SK-N-SH treated with all-trans-retinoic acid at 6 μM for 48 hours (cell line): Measurements from ENCODE around the gene FHIT.

Source experiments
- ARNTL ChIP-seq: fragments of 450-650 bp; formaldehyde crosslinking; IDR thresholded peaks from 2 replicates; pipeline ENCODE4 v1.5.0; 2020; ENCODE audit warnings: low read depth, mild to moderate bottlenecking, moderate library complexity, borderline replicate concordance
- GLIS3 ChIP-seq: fragments of 250-450 bp; sonication (Bioruptor Pico); IDR thresholded peaks from 2 replicates; pipeline ENCODE4 v1.5.0; 2020; ENCODE audit warnings: mild to moderate bottlenecking, moderate library complexity
- ISL1 ChIP-seq: fragments of 250-450 bp; sonication (Bioruptor Pico); IDR thresholded peaks from 2 replicates; pipeline ENCODE4 v2.1.2; 2022; ENCODE audit warnings: mild to moderate bottlenecking, moderate library complexity
- RARB ChIP-seq: fragments of 250-450 bp; sonication (Bioruptor Pico); IDR thresholded peaks from 2 replicates; pipeline ENCODE4 v1.8.0; 2021; ENCODE audit warnings: mild to moderate bottlenecking, moderate library complexity
- TOX ChIP-seq: fragments of 250-450 bp; sonication (Bioruptor Pico); IDR thresholded peaks from 2 replicates; pipeline ENCODE4 v1.8.0; 2021; ENCODE audit warnings: mild to moderate bottlenecking, moderate library complexity, borderline replicate concordance
- ZFP3 ChIP-seq: fragments of 250-450 bp; sonication (Bioruptor Pico); IDR thresholded peaks from 2 replicates; pipeline ENCODE4 v1.5.0; 2020; ENCODE audit warnings: mild to moderate bottlenecking, moderate library complexity
- ZNF8 ChIP-seq: fragments of 450-650 bp; formaldehyde crosslinking; IDR thresholded peaks from 2 replicates; pipeline ENCODE4 v1.5.0; 2020; ENCODE audit warnings: mild to moderate bottlenecking, moderate library complexity
- TF ChIP-seq, protein P1 (sequence below): fragments of 250-450 bp; sonication (Bioruptor Pico); IDR thresholded peaks from 2 replicates; pipeline ENCODE4 v1.8.0; 2020; ENCODE audit warnings: mild to moderate bottlenecking, moderate library complexity, borderline replicate concordance
- TF ChIP-seq, protein P2 (sequence below): fragments of 250-450 bp; sonication (Bioruptor Pico); IDR thresholded peaks from 2 replicates; pipeline ENCODE4 v1.5.1; 2021; ENCODE audit warnings: mild to moderate bottlenecking, moderate library complexity

DNA sequence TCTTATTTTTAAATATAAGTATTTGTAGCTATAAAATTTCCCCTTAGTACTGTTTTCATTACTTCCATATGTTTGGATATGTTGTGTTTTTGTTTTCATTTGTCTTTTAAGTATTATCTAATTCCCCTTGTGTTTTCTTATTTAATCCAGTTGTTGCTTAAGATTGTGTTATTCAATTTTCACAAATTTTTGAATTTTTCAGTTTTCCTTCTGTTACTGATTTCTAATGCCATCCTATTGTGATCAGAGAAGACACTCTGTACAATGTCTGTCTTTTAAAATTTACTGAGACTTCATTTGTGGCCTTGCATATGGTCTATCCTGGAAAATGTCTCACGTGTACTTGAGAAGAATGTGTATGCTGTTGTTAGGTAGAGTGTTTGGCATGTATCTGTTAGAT lies 1405.9 kb downstream of the FHIT start:
- TF ChIP-seq ZNF8 (CRISPR knock-in tag) (no peak), ARNTL (CRISPR knock-in tag) (no peak), GLIS3 (CRISPR knock-in tag) (no peak), TOX (CRISPR knock-in tag) (no peak), RARB (CRISPR knock-in tag) (no peak), ZFP3 (CRISPR knock-in tag) (no peak), ISL1 (CRISPR knock-in tag) (no peak)
- TF ChIP-seq, protein P1, sequence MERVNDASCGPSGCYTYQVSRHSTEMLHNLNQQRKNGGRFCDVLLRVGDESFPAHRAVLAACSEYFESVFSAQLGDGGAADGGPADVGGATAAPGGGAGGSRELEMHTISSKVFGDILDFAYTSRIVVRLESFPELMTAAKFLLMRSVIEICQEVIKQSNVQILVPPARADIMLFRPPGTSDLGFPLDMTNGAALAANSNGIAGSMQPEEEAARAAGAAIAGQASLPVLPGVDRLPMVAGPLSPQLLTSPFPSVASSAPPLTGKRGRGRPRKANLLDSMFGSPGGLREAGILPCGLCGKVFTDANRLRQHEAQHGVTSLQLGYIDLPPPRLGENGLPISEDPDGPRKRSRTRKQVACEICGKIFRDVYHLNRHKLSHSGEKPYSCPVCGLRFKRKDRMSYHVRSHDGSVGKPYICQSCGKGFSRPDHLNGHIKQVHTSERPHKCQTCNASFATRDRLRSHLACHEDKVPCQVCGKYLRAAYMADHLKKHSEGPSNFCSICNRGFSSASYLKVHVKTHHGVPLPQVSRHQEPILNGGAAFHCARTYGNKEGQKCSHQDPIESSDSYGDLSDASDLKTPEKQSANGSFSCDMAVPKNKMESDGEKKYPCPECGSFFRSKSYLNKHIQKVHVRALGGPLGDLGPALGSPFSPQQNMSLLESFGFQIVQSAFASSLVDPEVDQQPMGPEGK (CRISPR knock-in tag) = no peak
- TF ChIP-seq, protein P2, sequence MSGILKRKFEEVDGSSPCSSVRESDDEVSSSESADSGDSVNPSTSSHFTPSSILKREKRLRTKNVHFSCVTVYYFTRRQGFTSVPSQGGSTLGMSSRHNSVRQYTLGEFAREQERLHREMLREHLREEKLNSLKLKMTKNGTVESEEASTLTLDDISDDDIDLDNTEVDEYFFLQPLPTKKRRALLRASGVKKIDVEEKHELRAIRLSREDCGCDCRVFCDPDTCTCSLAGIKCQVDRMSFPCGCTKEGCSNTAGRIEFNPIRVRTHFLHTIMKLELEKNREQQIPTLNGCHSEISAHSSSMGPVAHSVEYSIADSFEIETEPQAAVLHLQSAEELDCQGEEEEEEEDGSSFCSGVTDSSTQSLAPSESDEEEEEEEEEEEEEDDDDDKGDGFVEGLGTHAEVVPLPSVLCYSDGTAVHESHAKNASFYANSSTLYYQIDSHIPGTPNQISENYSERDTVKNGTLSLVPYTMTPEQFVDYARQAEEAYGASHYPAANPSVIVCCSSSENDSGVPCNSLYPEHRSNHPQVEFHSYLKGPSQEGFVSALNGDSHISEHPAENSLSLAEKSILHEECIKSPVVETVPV = no peak
